Measurements from ENCODE around the gene HEATR5B. TPM values are rescaled to one million over a fixed set of nuclear protein-coding genes. Genes with fewer than 3 reads are reported as not detected.

HEATR5B gene
- total RNA-seq, 1 experiment from 2014 or later: 13.1 TPM

DNA sequence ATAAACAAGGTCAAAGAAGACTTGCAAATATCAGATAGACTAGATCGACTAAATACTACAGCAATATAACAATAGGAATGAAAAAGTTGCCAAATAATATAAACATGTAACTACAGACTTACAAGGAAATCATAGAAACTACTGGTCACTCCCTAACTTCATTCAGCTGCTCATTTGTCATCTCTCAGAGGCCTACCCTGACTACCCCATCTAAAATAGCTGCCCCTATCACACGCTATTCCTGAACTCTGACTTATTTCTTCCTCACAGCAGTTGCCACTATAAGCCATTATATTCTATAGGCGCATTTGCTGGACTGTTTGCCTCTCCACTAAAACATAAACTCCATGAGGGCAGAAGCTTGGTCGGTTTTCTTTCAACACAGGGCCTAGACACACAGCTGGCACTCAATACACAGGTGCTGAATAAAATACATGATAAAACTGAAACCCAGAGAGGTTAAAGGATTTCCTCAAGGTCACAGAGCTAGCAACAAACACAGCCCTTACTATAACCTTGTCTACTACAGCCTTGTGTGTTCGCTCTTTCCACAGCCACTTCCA lies 119.6 kb downstream of the HEATR5B start:
- Histone ChIP-seq H3K4me1 (ENCODE audit: insufficient read depth, low read length, poor library complexity, severe bottlenecking) (peaks cover 31% of the 10 kb centered on the region), H3K36me3 (ENCODE audit: insufficient read depth, low read length, poor library complexity, severe bottlenecking) (no peaks in the 10 kb centered on the region), H3K4me3 (ENCODE audit: low read depth, low read length, poor library complexity, severe bottlenecking) (peak overlapping the region; percentile 98), H3K27ac (ENCODE audit: low read depth, low read length, poor library complexity, severe bottlenecking) (peak overlapping the region; percentile 90), H3K9me3 (ENCODE audit: low read depth, low read length, poor library complexity, severe bottlenecking) (no peaks in the 10 kb centered on the region), H3K27me3 (replicated peaks; ENCODE audit: insufficient read depth, low read depth, low read length, poor library complexity) (no peaks in the 10 kb centered on the region)
- BruUV-seq (replicated peaks): no TSS peak
- no peak for DNase-seq (ENCODE audit: low spot score)
- TF ChIP-seq, protein P1, sequence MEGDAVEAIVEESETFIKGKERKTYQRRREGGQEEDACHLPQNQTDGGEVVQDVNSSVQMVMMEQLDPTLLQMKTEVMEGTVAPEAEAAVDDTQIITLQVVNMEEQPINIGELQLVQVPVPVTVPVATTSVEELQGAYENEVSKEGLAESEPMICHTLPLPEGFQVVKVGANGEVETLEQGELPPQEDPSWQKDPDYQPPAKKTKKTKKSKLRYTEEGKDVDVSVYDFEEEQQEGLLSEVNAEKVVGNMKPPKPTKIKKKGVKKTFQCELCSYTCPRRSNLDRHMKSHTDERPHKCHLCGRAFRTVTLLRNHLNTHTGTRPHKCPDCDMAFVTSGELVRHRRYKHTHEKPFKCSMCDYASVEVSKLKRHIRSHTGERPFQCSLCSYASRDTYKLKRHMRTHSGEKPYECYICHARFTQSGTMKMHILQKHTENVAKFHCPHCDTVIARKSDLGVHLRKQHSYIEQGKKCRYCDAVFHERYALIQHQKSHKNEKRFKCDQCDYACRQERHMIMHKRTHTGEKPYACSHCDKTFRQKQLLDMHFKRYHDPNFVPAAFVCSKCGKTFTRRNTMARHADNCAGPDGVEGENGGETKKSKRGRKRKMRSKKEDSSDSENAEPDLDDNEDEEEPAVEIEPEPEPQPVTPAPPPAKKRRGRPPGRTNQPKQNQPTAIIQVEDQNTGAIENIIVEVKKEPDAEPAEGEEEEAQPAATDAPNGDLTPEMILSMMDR (conservative IDR thresholded peaks at IDR 0.05; ENCODE audit: low read depth, low read length): no peak
- no peak for TF ChIP-seq EZH2 (IDR thresholded peaks at IDR 0.05; ENCODE audit: borderline replicate concordance, low read depth, low read length, poor library complexity, severe bottlenecking)
- POLR2A ChIA-PET (ENCODE audit: low non-redundant PET): no interaction called here
- CTCF ChIA-PET: no interaction called here
- intact Hi-C loops (cut with micrococcal nuclease; ENCODE audit: unreplicated experiment): no loop called here

DNA sequence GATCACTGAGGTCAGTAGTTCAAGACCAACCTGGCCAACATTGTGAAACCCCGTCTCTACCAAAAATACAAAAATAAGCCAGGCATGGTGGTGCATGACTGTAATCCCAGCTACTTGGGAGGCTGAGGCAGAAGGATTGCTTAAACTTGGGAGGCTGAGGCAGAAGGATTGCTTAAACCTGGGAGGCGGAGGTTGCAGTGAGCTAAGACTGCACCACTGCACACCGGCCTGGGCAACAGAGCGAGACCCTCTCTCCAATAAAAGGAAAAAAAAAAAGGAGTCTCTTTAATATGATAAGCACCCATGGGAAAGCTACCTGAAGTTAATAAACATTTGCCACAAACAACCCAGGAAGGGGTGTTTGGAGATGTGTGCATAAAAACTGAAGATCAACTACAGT lies 120.4 kb downstream of the HEATR5B start:
- H3K9me3 ChIP-seq (ENCODE audit: low read depth, low read length, poor library complexity, severe bottlenecking): no peaks in the 10 kb centered on the region
- no peak for DNase-seq (ENCODE audit: low spot score)
- TF ChIP-seq EZH2 (IDR thresholded peaks at IDR 0.05; ENCODE audit: borderline replicate concordance, low read depth, low read length, poor library complexity, severe bottlenecking): no peak
- TF ChIP-seq, protein P1 (conservative IDR thresholded peaks at IDR 0.05; ENCODE audit: low read depth, low read length): no peak
- H3K4me1 ChIP-seq (ENCODE audit: insufficient read depth, low read length, poor library complexity, severe bottlenecking): peaks cover 29% of the 10 kb centered on the region
- ChIA-PET CTCF (no interaction called here), POLR2A (ENCODE audit: low non-redundant PET) (interaction anchor here (0.7 kb wide), 1 partner anchor 283 kb away, joined by 20 read pairs; no protein-coding TSS in a partner anchor)
- H3K27ac ChIP-seq (ENCODE audit: low read depth, low read length, poor library complexity, severe bottlenecking): no peak overlapping the region
- BruUV-seq (replicated peaks): no TSS peak
- H3K27me3 ChIP-seq (replicated peaks; ENCODE audit: insufficient read depth, low read depth, low read length, poor library complexity): no peaks in the 10 kb centered on the region
- no peaks in the 10 kb centered on the region for H3K36me3 ChIP-seq (ENCODE audit: insufficient read depth, low read length, poor library complexity, severe bottlenecking)
- intact Hi-C loops (cut with micrococcal nuclease; ENCODE audit: unreplicated experiment): no loop called here
- no peak overlapping the region for H3K4me3 ChIP-seq (ENCODE audit: low read depth, low read length, poor library complexity, severe bottlenecking)

DNA sequence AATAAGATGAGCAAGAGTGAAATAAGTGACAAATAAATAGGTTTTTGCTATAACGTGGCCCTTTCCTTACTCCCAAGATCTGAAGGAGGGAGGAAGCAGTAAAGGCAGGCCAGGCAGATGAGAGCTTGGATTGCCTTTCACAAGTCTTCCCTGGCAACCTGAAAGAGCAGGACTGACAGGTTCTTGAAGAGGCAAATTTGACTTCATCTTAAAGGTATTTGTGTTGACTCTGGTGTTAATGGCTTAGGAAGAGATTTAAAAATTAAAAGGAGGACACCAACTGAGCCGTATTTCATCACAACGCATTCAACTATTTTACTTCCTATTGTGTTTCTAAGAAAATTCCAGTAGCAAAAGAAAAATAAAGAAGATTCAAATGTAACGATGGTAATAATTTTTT lies 121.1 kb downstream of the HEATR5B start:
- POLR2A ChIA-PET (ENCODE audit: low non-redundant PET): no interaction called here
- intact Hi-C loops (cut with micrococcal nuclease; ENCODE audit: unreplicated experiment): no loop called here

More for the DNA sequence above, 121.1 kb downstream of the HEATR5B start:
- Histone ChIP-seq H3K4me3 (ENCODE audit: low read depth, low read length, poor library complexity, severe bottlenecking) (no peak overlapping the region), H3K27ac (ENCODE audit: low read depth, low read length, poor library complexity, severe bottlenecking) (no peak overlapping the region), H3K36me3 (ENCODE audit: insufficient read depth, low read length, poor library complexity, severe bottlenecking) (peaks cover 4% of the 10 kb centered on the region), H3K27me3 (replicated peaks; ENCODE audit: insufficient read depth, low read depth, low read length, poor library complexity) (no peaks in the 10 kb centered on the region), H3K9me3 (ENCODE audit: low read depth, low read length, poor library complexity, severe bottlenecking) (no peaks in the 10 kb centered on the region), H3K4me1 (ENCODE audit: insufficient read depth, low read length, poor library complexity, severe bottlenecking) (peaks cover 23% of the 10 kb centered on the region)
- CTCF ChIA-PET: no interaction called here
- TF ChIP-seq EZH2 (IDR thresholded peaks at IDR 0.05; ENCODE audit: borderline replicate concordance, low read depth, low read length, poor library complexity, severe bottlenecking): no peak
- TF ChIP-seq, protein P1 (conservative IDR thresholded peaks at IDR 0.05; ENCODE audit: low read depth, low read length): no peak
- no peak for DNase-seq (ENCODE audit: low spot score)
- BruUV-seq (replicated peaks): no TSS peak

Data from A673 (cell line).